Measurements from ENCODE around the gene TNRC6C.
A peak's percentile ranks its signal among the peaks of the same experiment; 100 is the strongest.

TNRC6C gene

DNA sequence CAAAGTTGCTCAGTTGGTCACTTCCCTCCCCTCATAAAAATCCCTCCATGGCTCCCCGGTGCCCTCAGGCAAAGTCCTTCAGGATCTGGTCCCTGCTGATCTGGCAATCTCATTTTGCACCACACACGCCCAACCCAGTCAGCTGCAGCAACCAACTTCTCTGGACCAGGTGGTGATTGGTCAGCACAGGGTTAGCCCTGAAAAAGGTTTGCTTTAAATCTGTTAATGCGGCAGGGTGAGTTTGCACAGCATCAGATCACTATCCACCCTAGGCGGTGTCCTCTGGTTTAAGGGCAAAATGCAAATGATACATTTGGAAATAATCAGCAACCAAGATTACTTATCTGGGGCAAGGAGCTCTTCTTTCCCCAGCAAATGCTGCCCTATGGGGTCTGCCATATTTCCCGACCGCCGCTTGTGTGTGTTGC lies 42.9 kb upstream of the TNRC6C start (continued):
- TF ChIP-seq AEBP2 (tag by site-specific recombination; IDR thresholded peaks at IDR 0.05; ENCODE audit: borderline replicate concordance) = no peak
- peak; percentile 79; the same call in 1 of the 2 replicates for TF ChIP-seq ZNF16 (tag by site-specific recombination; IDR thresholded peaks at IDR 0.05; ENCODE audit: low read depth)

DNA sequence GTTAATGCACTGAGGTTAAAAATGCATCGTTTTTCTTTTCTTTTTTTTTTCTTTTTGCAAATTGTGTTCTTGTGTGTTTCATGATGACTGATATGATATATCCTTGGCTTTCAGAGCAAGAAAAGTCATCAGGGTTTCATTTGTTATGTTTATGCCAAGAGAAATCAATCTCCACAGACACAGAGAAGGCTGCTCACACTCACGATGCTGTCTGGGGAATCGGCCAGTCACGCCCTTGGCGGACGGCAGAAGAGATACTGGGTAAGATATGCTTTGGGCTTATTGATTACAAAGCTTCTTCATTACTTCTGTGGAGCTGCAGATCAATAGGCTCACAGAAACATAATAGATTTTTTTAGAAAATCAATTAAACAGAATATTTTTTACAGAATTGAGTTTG lies 42.2 kb upstream of the TNRC6C start:
- POLR2A ChIA-PET = interaction anchor here (4.1 kb wide), 1 partner anchor 42 kb away, joined by 28 read pairs; the partner anchor contains the start of gene TNRC6C
- Histone ChIP-seq H3K4me3 (ENCODE audit: low read depth, low read length) (no peak overlapping the region), H3K9me3 (ENCODE audit: control insufficient read depth, insufficient read depth, low read depth, low read length) (no peaks in the 10 kb centered on the region), H3K27ac (ENCODE audit: extremely low read depth, low read depth, low read length) (no peak overlapping the region), H3K4me1 (ENCODE audit: control insufficient read depth, insufficient read depth, low read length) (peaks cover 26% of the 10 kb centered on the region), H3K36me3 (ENCODE audit: control insufficient read depth in 2 of 2, insufficient read depth in 1 of 2, low read length in 2 of 2) (no peaks in the 10 kb centered on the region)
- TF ChIP-seq ZBTB20 (tag by site-specific recombination; IDR thresholded peaks at IDR 0.05) = no peak
- TF ChIP-seq RBAK (tag by site-specific recombination; IDR thresholded peaks at IDR 0.05) = no peak
- no peak for TF ChIP-seq ZNF157 (tag by site-specific recombination; IDR thresholded peaks at IDR 0.05)
- TF ChIP-seq YY1 (tag by site-specific recombination; IDR thresholded peaks at IDR 0.05) = no peak
- TF ChIP-seq, protein P1, sequence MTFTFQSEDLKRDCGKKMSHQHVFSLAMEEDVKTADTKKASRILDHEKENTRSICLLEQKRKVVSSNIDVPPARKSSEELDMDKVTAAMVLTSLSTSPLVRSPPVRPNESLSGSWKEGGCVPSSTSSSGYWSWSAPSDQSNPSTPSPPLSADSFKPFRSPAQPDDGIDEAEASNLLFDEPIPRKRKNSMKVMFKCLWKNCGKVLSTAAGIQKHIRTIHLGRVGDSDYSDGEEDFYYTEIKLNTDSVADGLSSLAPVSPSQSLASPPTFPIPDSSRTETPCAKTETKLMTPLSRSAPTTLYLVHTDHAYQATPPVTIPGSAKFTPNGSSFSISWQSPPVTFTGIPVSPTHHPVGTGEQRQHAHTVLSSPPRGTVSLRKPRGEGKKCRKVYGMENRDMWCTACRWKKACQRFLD (tag by site-specific recombination; IDR thresholded peaks at IDR 0.05) = no peak
- TF ChIP-seq ZNF580 (tag by site-specific recombination; IDR thresholded peaks at IDR 0.05) = no peak
- TF ChIP-seq ZNF610 (tag by site-specific recombination; IDR thresholded peaks at IDR 0.05; ENCODE audit: borderline replicate concordance) = no peak
- TF ChIP-seq ZSCAN16 (tag by site-specific recombination; IDR thresholded peaks at IDR 0.05) = no peak
- TF ChIP-seq PATZ1 (tag by site-specific recombination; IDR thresholded peaks at IDR 0.05) = no peak
- no peak for TF ChIP-seq ZNF768 (tag by site-specific recombination; IDR thresholded peaks at IDR 0.05)
- no peak for TF ChIP-seq GFI1B (tag by site-specific recombination; IDR thresholded peaks at IDR 0.05)
- TF ChIP-seq GLIS2 (tag by site-specific recombination; IDR thresholded peaks at IDR 0.05) = no peak
- TF ChIP-seq ZNF48 (tag by site-specific recombination; IDR thresholded peaks at IDR 0.05) = no peak
- no peak for TF ChIP-seq PRDM6 (tag by site-specific recombination; IDR thresholded peaks at IDR 0.05)
- TF ChIP-seq, protein P2, sequence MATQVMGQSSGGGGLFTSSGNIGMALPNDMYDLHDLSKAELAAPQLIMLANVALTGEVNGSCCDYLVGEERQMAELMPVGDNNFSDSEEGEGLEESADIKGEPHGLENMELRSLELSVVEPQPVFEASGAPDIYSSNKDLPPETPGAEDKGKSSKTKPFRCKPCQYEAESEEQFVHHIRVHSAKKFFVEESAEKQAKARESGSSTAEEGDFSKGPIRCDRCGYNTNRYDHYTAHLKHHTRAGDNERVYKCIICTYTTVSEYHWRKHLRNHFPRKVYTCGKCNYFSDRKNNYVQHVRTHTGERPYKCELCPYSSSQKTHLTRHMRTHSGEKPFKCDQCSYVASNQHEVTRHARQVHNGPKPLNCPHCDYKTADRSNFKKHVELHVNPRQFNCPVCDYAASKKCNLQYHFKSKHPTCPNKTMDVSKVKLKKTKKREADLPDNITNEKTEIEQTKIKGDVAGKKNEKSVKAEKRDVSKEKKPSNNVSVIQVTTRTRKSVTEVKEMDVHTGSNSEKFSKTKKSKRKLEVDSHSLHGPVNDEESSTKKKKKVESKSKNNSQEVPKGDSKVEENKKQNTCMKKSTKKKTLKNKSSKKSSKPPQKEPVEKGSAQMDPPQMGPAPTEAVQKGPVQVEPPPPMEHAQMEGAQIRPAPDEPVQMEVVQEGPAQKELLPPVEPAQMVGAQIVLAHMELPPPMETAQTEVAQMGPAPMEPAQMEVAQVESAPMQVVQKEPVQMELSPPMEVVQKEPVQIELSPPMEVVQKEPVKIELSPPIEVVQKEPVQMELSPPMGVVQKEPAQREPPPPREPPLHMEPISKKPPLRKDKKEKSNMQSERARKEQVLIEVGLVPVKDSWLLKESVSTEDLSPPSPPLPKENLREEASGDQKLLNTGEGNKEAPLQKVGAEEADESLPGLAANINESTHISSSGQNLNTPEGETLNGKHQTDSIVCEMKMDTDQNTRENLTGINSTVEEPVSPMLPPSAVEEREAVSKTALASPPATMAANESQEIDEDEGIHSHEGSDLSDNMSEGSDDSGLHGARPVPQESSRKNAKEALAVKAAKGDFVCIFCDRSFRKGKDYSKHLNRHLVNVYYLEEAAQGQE (tag by site-specific recombination; IDR thresholded peaks at IDR 0.05) = no peak
- TF ChIP-seq ZSCAN30 (tag by site-specific recombination; IDR thresholded peaks at IDR 0.05) = no peak
- TF ChIP-seq ZNF692 (tag by site-specific recombination; IDR thresholded peaks at IDR 0.05) = no peak
- no peak for TF ChIP-seq ZNF843 (tag by site-specific recombination; IDR thresholded peaks at IDR 0.05)
- CTCF ChIA-PET = interaction anchor here (0.6 to 1.0 kb wide), 3 partner anchors 22 to 97 kb away, joined by 3 to 8 read pairs (median 6); no protein-coding TSS in a partner anchor

Measured in HEK293 (cell line).